GM12872 (cell line): Measurements from ENCODE around the gene CPN1.

Experiments
- CTCF ChIP-seq: IDR thresholded peaks from 3 replicates; pipeline ENCODE4 v1.5.1; 2011; ENCODE audit warnings: low read depth, mild to moderate bottlenecking, low read length, moderate library complexity; ENCODE audit not compliant: insufficient read depth

Gene CPN1

GRCh38 chr10:100046021-100046486 is 35.6 kb downstream of the CPN1 start:
- TF ChIP-seq CTCF: peak; percentile 94

GRCh38 chr10:100045592-100045991 is 36.1 kb downstream of the CPN1 start:
- TF ChIP-seq CTCF: no peak

GRCh38 chr10:100043796-100044195 is 37.9 kb downstream of the CPN1 start:
- no peak for TF ChIP-seq CTCF

GRCh38 chr10:100043344-100043743 is 38.3 kb downstream of the CPN1 start:
- TF ChIP-seq CTCF: no peak

GRCh38 chr10:100041306-100042002 is 40.2 kb downstream of the CPN1 start:
- TF ChIP-seq CTCF: no peak

- TF ChIP-seq CTCF: no peak
Observed at GRCh38 chr10:100038561-100039071, 43.1 kb downstream of the CPN1 start.

GRCh38 chr10:100037758-100038315 is 43.8 kb downstream of the CPN1 start:
- no peak for TF ChIP-seq CTCF
